Right lobe of liver (tissue), 4 donors: ENCODE data around the gene DLGAP4.

Source experiments
- CTCF ChIP-seq, 4 donors: fragments of 200-600 bp in 3 of 4; fragments of 450-650 bp in 1 of 4; IDR thresholded peaks; one replicate each; pipeline versions ENCODE4 v1.5.1 to v1.8.0; 2016 to 2022; ENCODE audit warnings: antibody characterized with exemption in 4 of 4, mild to moderate bottlenecking in 2 of 4
- POLR2A ChIP-seq: fragments of 450-650 bp; IDR thresholded peaks from one replicate; pipeline ENCODE4 v1.6.1; 2017; ENCODE audit warnings: antibody characterized with exemption, mild to moderate bottlenecking
- donor health status: DM: no; HTN: no; CAD: no.
- donor health status: DM: no; HTN: no; CAD: no.
- donor health status: DM: no; HTN: yes; CAD: no.

- no peak for TF ChIP-seq CTCF (IDR thresholded peaks at IDR 0.05)
- no peak for TF ChIP-seq POLR2A
Observed at GRCh38 chr20:36435592-36436541, 129.7 kb downstream of the DLGAP4 start.
